ENCODE data around the gene CRTC3.

- TF ChIP-seq, protein P1, sequence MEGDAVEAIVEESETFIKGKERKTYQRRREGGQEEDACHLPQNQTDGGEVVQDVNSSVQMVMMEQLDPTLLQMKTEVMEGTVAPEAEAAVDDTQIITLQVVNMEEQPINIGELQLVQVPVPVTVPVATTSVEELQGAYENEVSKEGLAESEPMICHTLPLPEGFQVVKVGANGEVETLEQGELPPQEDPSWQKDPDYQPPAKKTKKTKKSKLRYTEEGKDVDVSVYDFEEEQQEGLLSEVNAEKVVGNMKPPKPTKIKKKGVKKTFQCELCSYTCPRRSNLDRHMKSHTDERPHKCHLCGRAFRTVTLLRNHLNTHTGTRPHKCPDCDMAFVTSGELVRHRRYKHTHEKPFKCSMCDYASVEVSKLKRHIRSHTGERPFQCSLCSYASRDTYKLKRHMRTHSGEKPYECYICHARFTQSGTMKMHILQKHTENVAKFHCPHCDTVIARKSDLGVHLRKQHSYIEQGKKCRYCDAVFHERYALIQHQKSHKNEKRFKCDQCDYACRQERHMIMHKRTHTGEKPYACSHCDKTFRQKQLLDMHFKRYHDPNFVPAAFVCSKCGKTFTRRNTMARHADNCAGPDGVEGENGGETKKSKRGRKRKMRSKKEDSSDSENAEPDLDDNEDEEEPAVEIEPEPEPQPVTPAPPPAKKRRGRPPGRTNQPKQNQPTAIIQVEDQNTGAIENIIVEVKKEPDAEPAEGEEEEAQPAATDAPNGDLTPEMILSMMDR (conservative IDR thresholded peaks at IDR 0.05 in 1 of 2, IDR thresholded peaks at IDR 0.05 in 1 of 2; ENCODE audit: low read depth in 1 of 2, low read length in 2 of 2), result no peak
- no peak for TF ChIP-seq EZH2 (IDR thresholded peaks at IDR 0.05; ENCODE audit: low read length, missing control alignments)
These were observed 56.1 kb downstream of the CRTC3 start for GRCh38 chr15:90585863-90586262.

All from fibroblast of lung (primary cell).